Measurements from ENCODE around the gene MBD4.

GRCh38 chr3:129441215-129441614, 1.5 kb upstream of the MBD4 start:
- TF ChIP-seq CTCF (conservative IDR thresholded peaks at IDR 0.05; ENCODE audit: low read depth in 2 of 2) (no peak), REST (IDR thresholded peaks at IDR 0.05; ENCODE audit: unreplicated experiment) (no peak), POLR2AphosphoS5 (IDR thresholded peaks at IDR 0.05; ENCODE audit: low read depth) (no peak), EZH2 (IDR thresholded peaks at IDR 0.05; ENCODE audit: low read depth, unreplicated experiment) (no peak), EZH2phosphoT487 (IDR thresholded peaks at IDR 0.05; ENCODE audit: unreplicated experiment) (no peak), ETS1 (IDR thresholded peaks at IDR 0.05) (no peak), ZNF331 (CRISPR knock-in tag; IDR thresholded peaks at IDR 0.05; ENCODE audit: low read depth) (no peak), NANOG (IDR thresholded peaks at IDR 0.05; ENCODE audit: borderline replicate concordance) (no peak)
